SK-N-SH treated with all-trans-retinoic acid at 6 μM for 48 hours (cell line): ENCODE measurements around the gene SLC6A9.

Experiments used
- ATAC-seq: fragments of 200-7000 bp; cut with Tn5 transposase; 3 replicates; pipeline ENCODE4 v1.9.1; 2020; ENCODE audit warnings: mild to moderate bottlenecking, moderate library complexity
- BACH2 ChIP-seq: fragments of 250-450 bp; sonication (Bioruptor Pico); IDR thresholded peaks from 2 replicates; pipeline ENCODE4 v1.9.0; 2021; ENCODE audit warnings: mild to moderate bottlenecking, borderline replicate concordance
- CSDC2 ChIP-seq: fragments of 250-450 bp; sonication (Bioruptor Pico); IDR thresholded peaks from 2 replicates; pipeline ENCODE4 v1.5.0; 2020; ENCODE audit warnings: mild to moderate bottlenecking, moderate library complexity
- ESRRG ChIP-seq: fragments of 250-450 bp; sonication (Bioruptor Pico); IDR thresholded peaks from 2 replicates; pipeline ENCODE4 v1.6.1; 2021; ENCODE audit warnings: mild to moderate bottlenecking
- GLIS3 ChIP-seq: fragments of 250-450 bp; sonication (Bioruptor Pico); IDR thresholded peaks from 2 replicates; pipeline ENCODE4 v1.5.0; 2020; ENCODE audit warnings: mild to moderate bottlenecking, moderate library complexity
- ISL1 ChIP-seq: fragments of 250-450 bp; sonication (Bioruptor Pico); IDR thresholded peaks from 2 replicates; pipeline ENCODE4 v2.1.2; 2022; ENCODE audit warnings: mild to moderate bottlenecking, moderate library complexity
- OSR1 ChIP-seq: fragments of 250-450 bp; sonication (Bioruptor Pico); IDR thresholded peaks from 2 replicates; pipeline ENCODE4 v1.8.0; 2022; ENCODE audit warnings: moderate library complexity, mild to moderate bottlenecking, inconsistent platforms
- PPARA ChIP-seq: fragments of 250-450 bp; sonication (Bioruptor Pico); IDR thresholded peaks from 2 replicates; pipeline ENCODE4 v1.5.0; 2020; ENCODE audit warnings: mild to moderate bottlenecking, borderline replicate concordance
- RARB ChIP-seq: fragments of 250-450 bp; sonication (Bioruptor Pico); IDR thresholded peaks from 2 replicates; pipeline ENCODE4 v1.8.0; 2021; ENCODE audit warnings: mild to moderate bottlenecking, moderate library complexity
- SNAI2 ChIP-seq: fragments of 250-450 bp; sonication (Bioruptor Pico); IDR thresholded peaks from 2 replicates; pipeline ENCODE4 v1.5.0; 2020; ENCODE audit warnings: mild to moderate bottlenecking, moderate library complexity
- TCF4 ChIP-seq: fragments of 250-450 bp; sonication (Bioruptor Pico); IDR thresholded peaks from 2 replicates; pipeline ENCODE4 v1.8.0; 2021; ENCODE audit warnings: mild to moderate bottlenecking, moderate library complexity, borderline replicate concordance
- ZFP3 ChIP-seq: fragments of 250-450 bp; sonication (Bioruptor Pico); IDR thresholded peaks from 2 replicates; pipeline ENCODE4 v1.5.0; 2020; ENCODE audit warnings: mild to moderate bottlenecking, moderate library complexity
- ZFP30 ChIP-seq: fragments of 450-650 bp; formaldehyde crosslinking; IDR thresholded peaks from 2 replicates; pipeline ENCODE4 v1.5.0; 2022; ENCODE audit warnings: mild to moderate bottlenecking, moderate library complexity
- ZNF565 ChIP-seq: fragments of 450-650 bp; formaldehyde crosslinking; conservative IDR thresholded peaks from 2 replicates; pipeline ENCODE4 v1.5.0; 2020; ENCODE audit warnings: low read depth, mild to moderate bottlenecking, moderate library complexity
- ZNF70 ChIP-seq: fragments of 450-650 bp; formaldehyde crosslinking; IDR thresholded peaks from 2 replicates; pipeline ENCODE4 v1.5.0; 2020; ENCODE audit warnings: mild to moderate bottlenecking, moderate library complexity
- ZNF8 ChIP-seq: fragments of 450-650 bp; formaldehyde crosslinking; IDR thresholded peaks from 2 replicates; pipeline ENCODE4 v1.5.0; 2020; ENCODE audit warnings: mild to moderate bottlenecking, moderate library complexity
- TF ChIP-seq, protein P1 (sequence below): fragments of 250-450 bp; sonication (Bioruptor Pico); IDR thresholded peaks from 2 replicates; pipeline ENCODE4 v1.8.0; 2021; ENCODE audit warnings: low read depth, mild to moderate bottlenecking, moderate library complexity, borderline replicate concordance
- TF ChIP-seq, protein P2 (sequence below): fragments of 250-450 bp; sonication (Bioruptor Pico); IDR thresholded peaks from 2 replicates; pipeline ENCODE4 v1.5.1; 2021; ENCODE audit warnings: mild to moderate bottlenecking, moderate library complexity
- TF ChIP-seq, protein P3 (sequence below): fragments of 250-450 bp; sonication (Bioruptor Pico); IDR thresholded peaks from 2 replicates; pipeline ENCODE4 v1.5.0; 2020; ENCODE audit warnings: mild to moderate bottlenecking, moderate library complexity
- TF ChIP-seq, protein P4 (sequence below): fragments of 250-450 bp; sonication (Bioruptor Pico); IDR thresholded peaks from 2 replicates; pipeline ENCODE4 v1.8.0; 2020; ENCODE audit warnings: mild to moderate bottlenecking, moderate library complexity, borderline replicate concordance

Gene SLC6A9

DNA sequence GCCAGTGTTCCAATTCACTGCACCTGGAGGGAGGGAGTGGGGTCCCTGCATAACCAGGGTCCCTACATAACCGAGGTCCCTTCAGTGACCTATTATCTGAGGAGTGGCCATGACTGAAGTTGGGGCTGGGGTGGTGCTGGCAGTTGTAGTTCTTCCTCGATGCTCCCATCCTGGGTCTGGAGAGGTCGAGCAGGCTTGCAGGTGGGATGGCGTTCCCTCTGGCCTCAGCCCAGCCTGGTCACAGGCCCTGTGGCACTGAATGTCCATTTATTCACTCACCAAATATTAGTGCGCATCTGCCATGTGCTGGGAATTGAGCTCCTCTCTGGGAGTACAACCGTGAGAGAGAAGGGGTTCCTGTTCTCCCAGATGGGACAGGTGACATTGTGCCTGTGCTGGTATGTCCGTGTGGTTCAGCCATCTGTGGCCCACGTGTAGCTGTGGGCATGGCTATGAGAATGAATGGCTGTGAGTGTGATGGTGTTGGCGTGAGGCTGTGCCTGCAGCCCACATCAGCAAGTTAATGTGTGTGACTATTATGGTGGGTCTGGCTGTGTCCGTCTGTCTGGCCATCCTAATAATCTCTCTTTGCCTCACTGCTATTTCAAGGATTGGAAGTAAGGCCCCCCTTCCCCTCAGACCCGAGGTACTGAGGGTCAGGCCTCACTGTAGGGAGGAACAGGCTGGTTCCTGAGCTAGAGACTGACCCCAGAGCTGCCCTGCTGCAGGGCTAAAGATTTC is 3.9 kb upstream of the SLC6A9 start:
- TF ChIP-seq BACH2 (no peak), ZFP3 (CRISPR knock-in tag) (no peak), SNAI2 (CRISPR knock-in tag) (no peak), ZNF70 (CRISPR knock-in tag) (no peak), OSR1 (CRISPR knock-in tag) (no peak), ZFP30 (CRISPR knock-in tag) (no peak), GLIS3 (CRISPR knock-in tag) (no peak)
- TF ChIP-seq, protein P1, sequence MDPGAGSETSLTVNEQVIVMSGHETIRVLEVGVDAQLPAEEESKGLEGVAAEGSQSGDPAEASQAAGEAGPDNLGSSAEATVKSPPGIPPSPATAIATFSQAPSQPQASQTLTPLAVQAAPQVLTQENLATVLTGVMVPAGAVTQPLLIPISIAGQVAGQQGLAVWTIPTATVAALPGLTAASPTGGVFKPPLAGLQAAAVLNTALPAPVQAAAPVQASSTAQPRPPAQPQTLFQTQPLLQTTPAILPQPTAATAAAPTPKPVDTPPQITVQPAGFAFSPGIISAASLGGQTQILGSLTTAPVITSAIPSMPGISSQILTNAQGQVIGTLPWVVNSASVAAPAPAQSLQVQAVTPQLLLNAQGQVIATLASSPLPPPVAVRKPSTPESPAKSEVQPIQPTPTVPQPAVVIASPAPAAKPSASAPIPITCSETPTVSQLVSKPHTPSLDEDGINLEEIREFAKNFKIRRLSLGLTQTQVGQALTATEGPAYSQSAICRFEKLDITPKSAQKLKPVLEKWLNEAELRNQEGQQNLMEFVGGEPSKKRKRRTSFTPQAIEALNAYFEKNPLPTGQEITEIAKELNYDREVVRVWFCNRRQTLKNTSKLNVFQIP, result no peak
- TF ChIP-seq, protein P2, sequence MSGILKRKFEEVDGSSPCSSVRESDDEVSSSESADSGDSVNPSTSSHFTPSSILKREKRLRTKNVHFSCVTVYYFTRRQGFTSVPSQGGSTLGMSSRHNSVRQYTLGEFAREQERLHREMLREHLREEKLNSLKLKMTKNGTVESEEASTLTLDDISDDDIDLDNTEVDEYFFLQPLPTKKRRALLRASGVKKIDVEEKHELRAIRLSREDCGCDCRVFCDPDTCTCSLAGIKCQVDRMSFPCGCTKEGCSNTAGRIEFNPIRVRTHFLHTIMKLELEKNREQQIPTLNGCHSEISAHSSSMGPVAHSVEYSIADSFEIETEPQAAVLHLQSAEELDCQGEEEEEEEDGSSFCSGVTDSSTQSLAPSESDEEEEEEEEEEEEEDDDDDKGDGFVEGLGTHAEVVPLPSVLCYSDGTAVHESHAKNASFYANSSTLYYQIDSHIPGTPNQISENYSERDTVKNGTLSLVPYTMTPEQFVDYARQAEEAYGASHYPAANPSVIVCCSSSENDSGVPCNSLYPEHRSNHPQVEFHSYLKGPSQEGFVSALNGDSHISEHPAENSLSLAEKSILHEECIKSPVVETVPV (CRISPR knock-in tag), result no peak
- ATAC-seq, result no peak

DNA sequence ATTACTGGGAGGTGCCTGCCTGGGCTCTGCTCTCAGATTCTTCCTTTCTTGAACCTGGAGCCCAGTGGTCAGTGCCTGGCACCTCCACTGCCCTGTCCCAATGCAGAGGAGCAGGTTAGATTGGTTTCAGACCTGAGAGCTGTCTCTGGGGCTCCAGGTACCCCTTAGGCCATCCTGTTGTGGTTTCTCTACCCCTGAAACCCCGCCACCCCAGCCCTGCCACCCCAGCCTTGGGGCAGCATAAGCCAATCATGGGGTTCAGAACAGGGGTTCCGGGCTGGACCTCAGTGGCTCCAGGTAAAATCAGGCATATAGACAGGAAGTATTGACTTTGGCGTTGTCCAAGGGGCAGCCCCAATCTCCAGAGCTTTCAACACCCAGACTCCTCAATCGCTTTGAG is 3.2 kb upstream of the SLC6A9 start:
- no peak for ATAC-seq
- TF ChIP-seq, protein P3, sequence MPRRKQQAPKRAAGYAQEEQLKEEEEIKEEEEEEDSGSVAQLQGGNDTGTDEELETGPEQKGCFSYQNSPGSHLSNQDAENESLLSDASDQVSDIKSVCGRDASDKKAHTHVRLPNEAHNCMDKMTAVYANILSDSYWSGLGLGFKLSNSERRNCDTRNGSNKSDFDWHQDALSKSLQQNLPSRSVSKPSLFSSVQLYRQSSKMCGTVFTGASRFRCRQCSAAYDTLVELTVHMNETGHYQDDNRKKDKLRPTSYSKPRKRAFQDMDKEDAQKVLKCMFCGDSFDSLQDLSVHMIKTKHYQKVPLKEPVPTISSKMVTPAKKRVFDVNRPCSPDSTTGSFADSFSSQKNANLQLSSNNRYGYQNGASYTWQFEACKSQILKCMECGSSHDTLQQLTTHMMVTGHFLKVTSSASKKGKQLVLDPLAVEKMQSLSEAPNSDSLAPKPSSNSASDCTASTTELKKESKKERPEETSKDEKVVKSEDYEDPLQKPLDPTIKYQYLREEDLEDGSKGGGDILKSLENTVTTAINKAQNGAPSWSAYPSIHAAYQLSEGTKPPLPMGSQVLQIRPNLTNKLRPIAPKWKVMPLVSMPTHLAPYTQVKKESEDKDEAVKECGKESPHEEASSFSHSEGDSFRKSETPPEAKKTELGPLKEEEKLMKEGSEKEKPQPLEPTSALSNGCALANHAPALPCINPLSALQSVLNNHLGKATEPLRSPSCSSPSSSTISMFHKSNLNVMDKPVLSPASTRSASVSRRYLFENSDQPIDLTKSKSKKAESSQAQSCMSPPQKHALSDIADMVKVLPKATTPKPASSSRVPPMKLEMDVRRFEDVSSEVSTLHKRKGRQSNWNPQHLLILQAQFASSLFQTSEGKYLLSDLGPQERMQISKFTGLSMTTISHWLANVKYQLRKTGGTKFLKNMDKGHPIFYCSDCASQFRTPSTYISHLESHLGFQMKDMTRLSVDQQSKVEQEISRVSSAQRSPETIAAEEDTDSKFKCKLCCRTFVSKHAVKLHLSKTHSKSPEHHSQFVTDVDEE (CRISPR knock-in tag), result no peak
- TF ChIP-seq, protein P2 (CRISPR knock-in tag), result no peak

DNA sequence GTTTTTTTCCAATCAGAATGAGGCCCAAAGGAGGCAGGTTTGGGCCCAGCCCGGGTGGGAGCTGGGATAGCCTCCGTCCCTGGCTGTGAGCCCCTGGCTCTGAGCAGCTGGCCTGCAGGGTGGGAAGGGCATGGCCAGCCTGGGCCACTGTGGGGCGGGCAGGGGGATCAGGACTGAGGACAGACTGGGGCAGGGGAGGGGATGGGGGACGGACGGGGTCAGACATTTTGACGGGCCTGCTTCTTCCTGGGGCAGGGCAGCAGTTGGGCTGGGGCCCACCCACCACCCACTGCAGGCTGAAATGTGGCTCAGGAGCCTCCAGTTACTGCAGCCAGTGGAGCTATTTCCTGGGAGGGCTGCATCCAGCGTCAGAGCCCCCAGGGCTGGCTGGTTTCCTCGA is 2.5 kb upstream of the SLC6A9 start:
- TF ChIP-seq RARB (no peak), GLIS3 (CRISPR knock-in tag) (no peak), CSDC2 (CRISPR knock-in tag) (no peak), ESRRG (CRISPR knock-in tag) (no peak), ZNF8 (CRISPR knock-in tag) (no peak), ZNF70 (CRISPR knock-in tag) (no peak)
- ATAC-seq, result no peak

DNA sequence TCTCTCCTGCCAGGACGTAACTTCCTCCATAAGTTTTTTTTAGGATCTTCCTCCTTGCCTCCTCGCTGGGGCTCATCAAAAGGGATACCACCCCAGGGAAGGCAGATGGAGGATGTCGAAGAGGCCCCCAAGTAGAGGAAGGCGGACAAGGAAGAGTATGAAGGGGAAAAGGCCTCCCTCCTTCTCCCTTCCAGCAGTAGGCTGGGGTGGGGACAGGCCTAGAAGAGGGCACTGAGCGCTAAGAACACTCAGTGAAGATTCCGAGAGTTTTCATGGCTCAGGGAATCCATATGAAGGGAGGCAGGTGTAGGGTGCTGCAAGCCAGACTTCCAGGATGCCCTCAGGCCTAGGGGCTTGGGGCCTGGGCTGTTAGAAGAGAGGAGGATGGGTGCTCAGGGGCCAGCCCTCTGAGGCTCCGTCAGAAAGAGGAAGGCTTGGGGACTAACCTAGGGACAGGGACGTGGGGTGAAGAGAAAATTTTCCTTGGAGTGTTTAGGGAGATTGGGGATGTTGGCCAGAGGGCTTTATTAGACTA is 1.8 kb upstream of the SLC6A9 start:
- ATAC-seq, result no peak
- no peak for TF ChIP-seq ZNF565
- TF ChIP-seq, all 23 proteins: peak for 0

DNA sequence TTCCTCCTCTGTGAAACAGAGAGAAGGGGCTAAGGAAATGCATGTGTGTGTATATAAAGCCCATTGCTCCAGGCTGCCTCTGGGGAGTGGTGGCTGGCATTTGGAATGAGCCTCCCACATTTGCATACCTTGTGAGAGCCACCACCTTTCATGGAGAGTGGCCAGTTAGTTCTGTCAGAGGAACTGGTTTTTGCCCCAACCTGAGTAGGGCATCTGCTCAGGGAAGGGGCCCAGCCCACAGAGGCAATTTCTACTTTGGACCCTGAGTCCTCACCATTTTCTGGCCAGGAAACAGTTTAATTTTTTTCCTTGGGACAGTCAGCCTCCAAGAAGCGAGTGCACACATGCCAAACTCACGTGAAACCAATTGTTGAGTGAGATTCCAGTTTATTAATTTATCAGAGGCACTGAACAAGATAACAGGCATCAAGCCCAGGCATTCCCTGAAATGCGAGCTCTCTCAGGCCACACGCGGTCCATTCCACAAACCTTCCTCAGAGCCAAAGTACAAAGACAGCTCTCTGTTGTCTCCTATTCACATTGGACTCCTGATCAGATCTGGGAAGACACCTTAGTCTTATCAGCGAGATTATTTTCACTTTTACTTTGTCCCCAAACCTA is 1.0 kb upstream of the SLC6A9 start:
- TF ChIP-seq ZNF565, result no peak
- TF ChIP-seq, protein P3 (CRISPR knock-in tag), result no peak
- TF ChIP-seq, protein P1, result no peak
- TF ChIP-seq ISL1, result no peak
- TF ChIP-seq, protein P4, sequence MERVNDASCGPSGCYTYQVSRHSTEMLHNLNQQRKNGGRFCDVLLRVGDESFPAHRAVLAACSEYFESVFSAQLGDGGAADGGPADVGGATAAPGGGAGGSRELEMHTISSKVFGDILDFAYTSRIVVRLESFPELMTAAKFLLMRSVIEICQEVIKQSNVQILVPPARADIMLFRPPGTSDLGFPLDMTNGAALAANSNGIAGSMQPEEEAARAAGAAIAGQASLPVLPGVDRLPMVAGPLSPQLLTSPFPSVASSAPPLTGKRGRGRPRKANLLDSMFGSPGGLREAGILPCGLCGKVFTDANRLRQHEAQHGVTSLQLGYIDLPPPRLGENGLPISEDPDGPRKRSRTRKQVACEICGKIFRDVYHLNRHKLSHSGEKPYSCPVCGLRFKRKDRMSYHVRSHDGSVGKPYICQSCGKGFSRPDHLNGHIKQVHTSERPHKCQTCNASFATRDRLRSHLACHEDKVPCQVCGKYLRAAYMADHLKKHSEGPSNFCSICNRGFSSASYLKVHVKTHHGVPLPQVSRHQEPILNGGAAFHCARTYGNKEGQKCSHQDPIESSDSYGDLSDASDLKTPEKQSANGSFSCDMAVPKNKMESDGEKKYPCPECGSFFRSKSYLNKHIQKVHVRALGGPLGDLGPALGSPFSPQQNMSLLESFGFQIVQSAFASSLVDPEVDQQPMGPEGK (CRISPR knock-in tag), result no peak
- TF ChIP-seq PPARA (CRISPR knock-in tag), result no peak
- TF ChIP-seq TCF4 (CRISPR knock-in tag), result no peak
- TF ChIP-seq SNAI2 (CRISPR knock-in tag), result no peak
- no peak for TF ChIP-seq GLIS3 (CRISPR knock-in tag)
- no peak for ATAC-seq
